GM21526 (cell line): ENCODE measurements around the gene CHD2.

Experiments used
- ATAC-seq: cut with Tn5 transposase; IDR thresholded peaks from one replicate; pipeline ENCODE4 v1.9.1; 2021; ENCODE audit warnings: moderate library complexity; ENCODE audit not compliant: unreplicated experiment, low FRiP score

Gene CHD2

DNA sequence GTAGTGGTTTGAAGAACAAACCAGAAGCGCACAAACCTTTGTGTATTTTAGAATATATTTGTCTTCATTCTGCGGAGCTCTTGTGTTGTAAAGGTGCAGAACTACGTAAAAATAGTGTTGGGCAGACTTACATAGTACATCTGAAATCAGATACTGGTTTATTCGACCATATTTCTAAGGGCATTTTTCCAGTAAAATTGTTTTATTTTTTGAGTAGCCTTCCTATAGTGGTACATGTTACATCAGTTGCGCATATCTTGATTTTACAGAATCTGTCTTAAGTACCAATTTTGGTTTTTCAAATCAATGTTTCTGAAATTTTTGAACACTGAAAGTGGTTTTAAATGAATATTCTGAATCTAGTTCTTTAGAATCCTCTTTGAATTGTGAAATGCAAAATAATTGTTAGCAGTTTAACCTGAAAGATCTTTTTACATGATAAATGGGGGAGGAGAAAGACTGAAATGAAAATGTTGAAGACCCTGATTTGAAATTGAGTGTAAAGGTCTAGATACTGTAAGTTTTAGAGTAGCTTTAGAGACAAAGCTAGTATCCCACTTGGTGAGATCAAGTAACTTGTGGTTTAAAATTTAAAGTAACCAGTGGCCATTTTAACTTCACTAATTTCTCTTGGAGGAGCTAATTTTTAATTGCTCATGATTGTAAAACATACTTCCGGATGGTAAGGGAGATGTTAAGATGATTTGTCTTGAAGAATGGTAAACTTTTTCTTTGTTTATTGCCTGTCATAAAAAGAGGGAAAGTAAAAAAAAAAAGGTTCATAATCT lies 15.5 kb upstream of the CHD2 start:
- ATAC-seq = no peak

DNA sequence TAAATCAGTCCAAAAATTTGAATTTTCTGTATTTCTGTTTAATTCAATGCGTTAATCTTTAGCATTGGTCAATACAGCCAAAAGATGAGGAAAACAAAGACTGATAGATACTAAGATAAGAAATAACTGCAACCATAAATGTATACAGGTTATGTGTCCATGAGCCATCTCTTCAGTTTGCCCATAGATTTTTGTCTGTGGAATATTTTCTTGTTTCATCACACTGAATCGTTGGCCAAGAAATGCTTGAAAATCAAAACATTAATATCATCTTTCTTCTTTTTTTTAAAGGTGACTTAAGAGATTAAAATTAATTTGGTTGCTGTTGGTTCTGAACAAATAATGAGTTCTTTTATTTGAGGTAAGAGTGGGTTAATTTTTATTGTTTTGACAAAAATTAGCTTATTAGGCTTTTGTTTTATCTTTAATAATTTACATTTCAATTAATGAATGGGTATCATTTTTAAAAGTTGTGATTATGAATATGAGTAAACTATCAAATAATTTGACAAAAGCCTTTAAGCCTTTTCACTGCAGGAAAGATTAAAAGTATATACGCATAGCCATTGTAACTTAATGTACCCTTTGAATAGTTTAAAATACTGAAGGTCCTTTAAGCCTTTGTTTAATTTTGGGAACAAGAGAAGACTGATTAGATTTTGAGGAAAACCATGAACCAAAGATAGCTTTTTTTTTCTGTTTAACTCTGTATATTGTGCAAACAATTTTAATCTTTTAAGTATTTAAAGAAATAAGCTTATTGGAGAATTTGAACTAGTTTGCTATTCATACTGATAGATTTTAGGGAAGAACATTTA lies 14.7 kb upstream of the CHD2 start:
- no peak for ATAC-seq

DNA sequence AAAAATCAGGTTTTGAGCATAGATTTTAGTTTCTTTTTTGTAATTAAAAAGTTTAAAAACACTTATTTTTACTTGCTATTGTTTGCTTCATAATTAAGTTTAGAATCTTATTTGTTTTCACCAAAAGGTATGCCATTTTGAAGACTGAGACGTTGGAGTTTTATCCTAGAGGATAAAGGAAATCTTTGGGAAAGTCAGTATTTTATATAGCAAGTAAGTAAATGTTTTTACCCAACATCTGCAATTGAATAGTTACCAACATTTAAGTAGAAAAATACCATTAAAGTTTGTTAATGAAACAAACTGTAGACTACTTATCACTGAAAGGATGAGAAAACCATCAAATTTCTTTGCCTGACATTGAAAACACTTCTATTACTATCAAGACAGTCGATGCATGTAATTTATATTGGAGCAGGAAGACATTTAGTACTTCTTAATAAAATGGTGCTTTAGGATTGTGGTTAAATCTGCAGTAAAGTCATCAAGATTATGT lies 14.0 kb upstream of the CHD2 start:
- ATAC-seq = no peak

DNA sequence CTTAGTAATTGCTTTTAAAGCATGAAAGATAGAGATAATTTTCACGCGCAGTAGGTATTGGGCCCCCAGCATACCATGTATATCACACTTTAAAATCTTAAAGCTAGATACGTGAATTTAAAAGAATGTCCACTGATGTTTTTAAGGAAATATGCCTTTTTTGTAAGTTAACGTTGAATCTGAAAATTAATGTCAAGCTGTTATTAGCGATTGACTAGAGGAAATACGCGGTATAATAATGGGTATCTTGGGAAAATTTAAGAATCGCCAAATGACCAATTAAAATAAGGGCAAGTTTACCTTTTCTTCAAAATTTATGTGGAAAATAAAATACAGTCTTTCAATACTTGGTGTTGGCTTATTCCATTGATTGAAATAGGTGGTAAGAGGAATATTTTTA lies 13.3 kb upstream of the CHD2 start:
- ATAC-seq = no peak

DNA sequence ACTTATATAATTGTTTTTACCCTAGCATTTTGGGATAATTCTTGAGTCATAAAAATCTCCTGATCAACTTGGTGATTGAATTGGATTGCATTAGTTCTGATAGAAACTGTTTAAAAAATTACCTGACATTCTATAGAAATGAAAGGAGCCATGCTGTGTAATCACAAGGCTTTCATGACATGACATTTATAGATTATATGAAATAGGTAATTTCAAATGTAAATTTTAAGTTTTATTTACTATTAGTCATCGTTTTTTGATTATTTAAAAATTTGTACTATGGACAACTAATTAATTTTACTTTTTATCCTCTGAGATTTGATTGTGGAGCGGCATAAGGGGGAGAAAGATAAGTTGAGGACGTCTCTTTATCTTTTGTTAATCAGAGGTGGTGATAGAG lies 12.3 kb upstream of the CHD2 start:
- no peak for ATAC-seq

DNA sequence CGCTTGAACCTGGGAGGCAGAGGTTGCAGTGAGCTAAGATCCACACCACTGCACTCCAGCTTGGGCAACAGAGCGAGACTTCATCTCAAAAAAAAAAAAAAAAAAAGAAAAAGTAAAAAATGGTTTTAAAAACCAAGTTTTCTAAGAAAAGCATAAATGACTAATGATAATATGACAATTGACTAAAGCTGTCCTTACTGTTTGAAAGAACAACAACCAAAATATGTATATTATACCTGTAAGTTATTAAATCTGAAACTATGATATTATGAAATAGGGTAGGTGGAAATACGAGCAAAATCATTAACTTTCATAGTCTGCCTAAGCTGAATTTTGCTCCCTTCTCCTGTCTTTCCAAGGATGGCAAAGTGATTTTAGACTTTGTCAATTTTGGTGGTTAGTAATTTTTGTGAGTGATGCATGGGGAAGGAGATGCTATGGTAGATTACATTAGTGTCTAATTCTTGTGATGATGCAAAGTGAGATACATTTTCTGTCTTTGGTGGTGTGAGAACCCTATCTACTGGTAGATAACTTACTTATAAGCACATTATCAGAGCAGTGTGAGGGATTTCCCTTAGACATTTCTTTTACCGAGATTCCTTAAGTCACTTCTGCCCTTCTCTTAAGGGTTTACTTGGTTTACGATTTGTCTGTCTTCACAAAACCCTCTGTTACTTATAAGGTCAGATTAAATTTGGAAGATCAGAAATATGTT lies 10.6 kb upstream of the CHD2 start:
- ATAC-seq = no peak

DNA sequence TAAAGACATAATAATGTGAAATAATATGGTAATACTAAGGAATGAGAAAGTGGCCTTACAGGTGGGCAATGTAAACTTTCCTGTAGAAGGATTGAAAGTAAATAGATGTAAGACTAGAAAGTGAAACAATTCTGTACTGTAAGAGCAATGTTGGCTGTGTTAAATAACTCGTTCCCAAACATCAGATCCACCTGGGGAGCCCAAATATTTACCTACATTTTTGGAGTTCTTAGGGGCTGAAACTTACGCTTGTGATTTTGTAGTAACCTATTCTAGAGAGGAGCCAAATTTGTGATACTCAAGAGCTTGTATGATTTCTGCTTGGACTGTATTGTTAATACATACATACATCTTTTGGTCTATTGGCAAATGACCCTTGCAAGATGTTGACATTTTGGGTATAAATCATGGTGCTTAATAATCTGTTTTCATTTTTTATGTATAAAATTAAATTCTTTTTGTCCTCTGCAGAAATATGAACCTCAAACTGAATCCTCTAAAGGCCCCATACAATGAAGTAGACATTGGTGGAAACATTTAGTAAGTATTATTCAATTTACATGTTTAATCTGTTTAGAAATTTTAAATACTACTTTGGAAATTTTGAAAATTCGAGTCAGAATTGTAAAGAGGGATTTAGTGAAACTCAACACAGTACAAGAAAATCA lies 8.5 kb upstream of the CHD2 start:
- no peak for ATAC-seq

DNA sequence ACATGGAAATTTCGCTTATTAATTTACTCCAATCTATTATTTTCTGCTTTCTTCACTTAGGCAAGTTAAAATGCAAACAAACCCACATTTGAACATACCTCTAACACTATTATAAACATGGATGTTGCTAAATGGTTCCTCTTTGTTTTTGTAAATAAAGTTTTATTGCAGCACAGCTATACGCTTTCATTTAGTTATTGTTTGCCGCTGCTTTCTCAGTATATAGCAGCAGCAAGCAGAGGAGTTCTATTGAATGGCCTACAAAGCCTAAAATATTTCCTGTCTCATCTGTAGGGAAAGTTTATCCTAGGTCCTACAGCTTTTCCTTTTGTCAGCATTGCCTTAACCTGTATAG lies 7.9 kb upstream of the CHD2 start:
- ATAC-seq = no peak

DNA sequence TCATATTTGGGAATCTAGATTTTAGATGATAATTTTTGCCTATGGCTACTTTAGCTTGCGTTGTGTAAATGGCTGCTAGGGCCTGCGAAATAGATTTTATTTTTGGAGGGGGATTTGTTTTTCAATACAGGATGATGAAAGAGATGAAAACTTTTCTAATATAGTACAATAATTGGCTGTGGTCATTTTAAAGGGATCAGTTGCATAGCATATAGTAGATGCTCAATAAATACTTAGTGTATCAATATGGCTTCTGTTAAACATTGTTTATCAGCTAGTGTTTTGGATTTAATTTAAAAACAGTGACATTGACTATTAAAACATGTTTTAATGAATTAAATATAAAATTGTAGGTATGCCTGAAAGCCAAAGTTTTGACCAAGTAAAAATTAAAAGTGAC lies 6.9 kb upstream of the CHD2 start:
- ATAC-seq = no peak

DNA sequence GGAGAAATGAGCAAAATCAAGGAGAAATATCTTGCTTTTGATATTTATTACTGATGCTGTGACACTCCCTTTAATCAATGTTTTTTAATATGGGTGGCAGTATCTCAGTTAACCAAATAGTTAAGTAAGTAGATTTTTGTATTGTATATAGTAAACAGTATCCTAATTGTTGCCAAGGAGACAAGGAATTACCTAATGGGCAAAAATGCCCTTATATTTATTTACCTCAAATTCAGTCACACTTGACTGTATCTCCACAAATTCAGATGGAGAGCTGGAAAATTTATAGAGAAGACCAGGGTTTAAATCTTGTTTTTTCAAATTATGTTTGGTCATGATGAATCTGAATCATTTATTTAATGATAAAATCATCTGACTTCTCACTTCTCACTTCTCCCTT lies 3.6 kb upstream of the CHD2 start:
- ATAC-seq = no peak

DNA sequence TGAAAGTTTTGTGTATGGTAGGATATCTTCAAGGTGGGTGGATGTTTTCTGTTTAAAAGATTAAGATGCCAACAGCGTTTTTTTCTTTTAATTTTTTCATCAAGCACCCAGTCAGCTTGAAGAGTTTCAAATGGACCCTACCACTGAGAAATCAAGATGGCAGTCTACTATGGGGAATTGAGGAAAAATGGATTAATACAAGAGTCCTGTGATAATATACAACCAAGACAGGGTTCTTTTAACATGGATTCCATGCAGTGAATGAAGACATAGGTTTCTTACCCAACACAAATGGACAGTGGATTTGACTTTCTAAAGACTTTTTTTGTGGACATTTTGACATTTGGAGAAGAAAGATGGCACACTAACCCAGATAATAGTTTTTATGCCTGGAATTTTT lies 2.5 kb upstream of the CHD2 start:
- no peak for ATAC-seq

DNA sequence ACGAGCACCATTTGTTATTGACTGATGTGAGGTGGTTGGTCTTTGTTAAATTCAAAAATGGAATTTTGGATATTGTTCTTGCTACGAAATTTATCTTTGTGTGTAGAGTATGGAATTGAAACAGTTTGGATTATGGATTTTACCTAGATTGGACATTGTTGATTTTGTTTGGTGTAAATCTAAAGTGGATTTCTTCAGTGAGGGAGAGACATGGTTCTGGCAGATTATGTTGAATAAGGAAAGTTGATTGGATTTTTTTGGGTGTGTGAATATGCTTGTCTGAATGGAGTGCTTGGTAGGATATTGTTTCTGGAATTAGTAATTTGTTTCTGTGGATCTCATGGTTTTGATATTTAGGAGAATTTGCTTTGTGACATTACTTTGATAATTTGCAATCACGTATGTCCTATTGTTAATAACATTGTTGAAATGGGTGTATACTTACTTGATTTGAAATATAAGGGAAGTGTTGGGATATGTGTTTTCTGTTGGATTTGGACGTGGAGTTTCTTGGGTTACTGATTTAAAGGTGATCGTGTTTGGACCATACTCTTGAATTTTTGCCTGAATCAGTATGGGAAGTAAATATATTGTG lies 1.0 kb upstream of the CHD2 start:
- no peak for ATAC-seq

DNA sequence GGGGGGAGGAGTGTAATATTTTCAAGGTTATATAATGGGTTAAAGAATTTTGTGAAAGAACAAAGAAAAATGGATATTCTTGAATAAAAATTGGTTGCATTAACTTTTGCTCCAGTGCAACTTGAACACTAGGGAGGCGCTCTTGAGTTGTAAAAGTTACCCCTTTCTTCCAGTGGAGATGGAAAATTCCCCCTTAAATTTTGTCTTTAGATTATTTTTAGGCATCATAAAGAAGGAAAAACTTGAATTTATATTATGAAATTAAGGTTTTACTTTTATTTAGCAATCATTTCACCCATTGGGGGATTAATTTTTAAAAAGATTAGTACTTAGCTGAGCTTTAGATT lies 550 bp upstream of the CHD2 start:
- no peak for ATAC-seq

DNA sequence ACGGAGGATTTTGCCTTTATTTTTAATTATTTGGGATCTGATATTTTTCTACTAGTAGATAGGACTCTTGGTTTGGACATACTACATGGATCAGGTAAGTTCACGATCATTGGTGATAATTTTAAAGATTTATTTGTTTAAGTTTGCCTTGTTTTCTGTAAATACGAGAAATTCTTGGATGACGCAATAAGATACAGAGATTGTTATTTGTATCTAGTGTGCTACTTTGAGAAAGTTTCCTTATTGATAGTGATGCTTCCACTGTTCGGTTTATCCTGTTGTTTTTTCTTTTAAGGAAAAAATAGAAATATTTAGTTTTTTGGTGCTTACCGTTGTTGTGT lies 577 bp downstream of the CHD2 start:
- no peak for ATAC-seq

DNA sequence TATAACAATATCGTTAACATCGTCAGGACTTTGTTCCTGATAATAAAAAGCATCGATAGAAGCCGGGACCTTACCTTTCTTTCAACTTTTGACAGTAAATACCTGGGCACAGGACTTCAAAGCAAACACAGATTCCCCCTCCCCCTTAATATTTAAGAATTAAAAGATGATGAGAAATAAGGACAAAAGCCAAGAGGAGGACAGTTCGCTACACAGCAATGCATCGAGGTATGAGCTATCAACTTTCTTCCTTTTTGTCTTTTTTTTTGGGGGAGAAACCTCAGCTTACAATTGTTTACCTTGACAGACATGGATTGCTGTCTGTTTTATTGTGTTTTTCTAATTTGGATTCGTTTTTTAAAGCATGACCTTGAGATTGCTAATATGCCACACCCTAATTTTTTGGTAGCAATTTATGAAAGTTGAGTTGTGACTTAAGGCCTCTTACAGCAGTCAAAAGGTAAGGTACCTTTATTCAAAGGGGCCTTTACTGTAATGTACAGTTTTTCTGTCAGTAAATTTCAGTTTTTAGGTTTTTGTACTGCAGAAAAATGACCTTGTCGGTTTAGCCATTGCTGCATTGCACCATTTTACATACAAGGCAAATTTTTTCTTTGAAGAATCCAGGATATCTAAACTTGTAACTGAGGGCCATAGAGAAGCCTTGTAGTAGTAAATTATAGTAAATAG lies 1.1 kb downstream of the CHD2 start:
- no peak for ATAC-seq

DNA sequence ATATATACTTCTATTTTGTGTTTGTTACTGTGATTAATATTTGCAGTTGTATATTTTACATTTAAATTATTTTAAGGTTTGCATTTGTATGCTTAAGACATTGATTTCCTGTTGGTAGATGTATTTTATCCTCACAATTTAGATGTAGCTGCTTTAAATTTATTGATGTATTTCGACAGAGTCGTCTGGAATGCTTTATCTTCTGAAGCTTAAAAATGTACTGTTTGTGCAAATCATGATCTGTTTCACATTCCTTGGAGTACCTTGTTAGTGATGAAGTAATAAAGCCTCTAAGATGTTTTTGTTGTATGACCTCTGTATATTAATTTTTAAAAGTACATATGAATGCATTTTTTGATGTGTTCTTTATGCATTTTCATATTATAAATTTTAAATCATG lies 1.9 kb downstream of the CHD2 start:
- ATAC-seq = no peak

DNA sequence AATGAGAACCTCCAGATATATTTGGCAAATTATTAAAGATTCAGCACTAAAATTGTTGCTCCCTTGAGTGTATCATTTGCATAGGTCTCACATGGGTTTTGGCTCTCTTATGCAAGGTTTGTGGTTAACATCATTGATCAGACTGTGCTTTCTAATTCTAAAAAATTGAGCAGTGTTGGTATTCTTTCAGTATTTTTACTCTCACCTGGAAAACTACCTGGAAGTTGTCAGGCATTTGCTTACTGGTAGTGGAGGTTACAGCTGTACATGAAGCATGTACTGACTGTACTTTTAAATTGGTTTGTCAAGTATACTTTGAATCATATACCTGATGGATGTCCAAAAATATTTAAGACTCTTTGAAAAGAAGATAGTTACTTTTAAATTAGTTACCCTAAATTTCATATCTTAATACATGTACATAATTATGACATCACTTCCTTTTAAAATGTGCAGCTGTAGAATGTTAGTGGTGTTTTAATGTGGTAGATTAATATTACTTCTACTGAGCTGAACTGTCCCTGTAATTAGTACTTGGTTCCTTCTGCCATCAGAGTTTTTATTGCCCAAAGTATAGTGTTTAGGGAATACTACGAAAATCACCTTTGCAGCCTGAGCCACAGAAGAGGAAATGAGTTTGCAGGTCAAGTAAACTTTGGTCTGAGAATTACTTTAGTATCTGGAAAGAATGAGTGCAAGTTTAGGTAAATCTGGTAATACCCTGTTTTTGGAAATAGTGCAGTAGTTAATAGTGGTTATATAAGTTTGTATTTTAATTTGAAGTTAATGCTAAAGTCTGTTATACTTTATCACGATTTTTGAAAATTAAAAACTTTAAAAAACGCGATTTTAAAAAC lies 2.8 kb downstream of the CHD2 start:
- no peak for ATAC-seq

DNA sequence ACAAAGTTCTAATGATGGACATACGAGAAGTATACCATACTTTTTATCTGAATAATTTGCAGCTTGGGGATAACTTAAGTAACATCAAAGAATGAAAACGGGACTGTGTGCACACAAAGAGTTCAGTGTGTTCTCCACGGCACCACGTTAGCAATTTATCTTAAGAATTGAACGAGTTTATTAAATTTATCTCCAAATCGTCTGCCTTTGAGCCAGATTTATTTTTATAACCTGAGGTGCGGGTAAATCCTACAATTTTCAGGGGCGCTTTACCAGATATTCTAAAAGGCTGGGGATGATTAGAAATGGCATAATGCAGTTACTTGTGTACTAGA lies 3.5 kb downstream of the CHD2 start:
- ATAC-seq = no peak

DNA sequence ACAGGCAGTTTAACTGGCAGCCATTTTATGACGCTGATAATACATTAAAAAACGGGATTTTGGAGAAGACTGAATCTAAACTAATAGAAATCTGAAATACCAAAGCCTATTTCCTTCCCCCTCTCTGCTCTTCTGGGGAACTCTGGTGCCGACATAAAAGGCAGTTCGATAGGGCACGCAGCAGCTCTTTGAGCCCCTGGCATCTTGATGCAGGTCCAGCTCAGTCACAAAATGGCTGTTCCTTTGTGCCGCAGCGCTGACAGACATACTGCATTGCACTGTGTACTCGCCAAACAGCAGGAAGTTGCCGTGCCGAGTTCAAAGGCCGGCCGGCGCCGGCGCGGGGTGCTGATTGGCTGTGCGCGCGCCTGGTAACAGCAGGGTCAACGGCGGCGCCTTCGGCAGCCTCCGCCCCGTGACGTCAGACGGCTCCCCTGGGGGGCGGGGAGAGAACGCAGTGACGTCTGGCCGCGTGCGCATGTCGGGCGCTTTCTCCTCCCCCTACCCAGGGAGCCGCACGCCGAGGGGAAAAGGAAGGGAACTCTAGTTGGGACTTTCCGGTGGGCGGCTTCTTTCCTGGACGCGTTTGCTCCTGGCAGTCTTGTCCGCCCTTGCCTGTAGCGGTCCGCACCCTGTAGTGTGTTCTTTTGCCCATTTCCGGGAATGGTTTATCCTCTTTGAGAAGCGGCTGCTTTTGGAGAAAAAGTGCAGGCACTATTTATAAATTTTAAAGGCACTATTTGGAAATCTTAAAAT lies 4.0 kb downstream of the CHD2 start:
- ATAC-seq = peak; percentile 75
